Loucy (cell line): Measurements from ENCODE around the gene TRPM7.

Experiments
- H2AFZ ChIP-seq: fragments of 200-600 bp; sonication (generic); 2 replicates; pipeline ENCODE4 v1.6.0; 2016; ENCODE audit warnings: antibody characterized with exemption, mild to moderate bottlenecking, low read length, moderate library complexity
- H3F3A ChIP-seq: fragments of 200-600 bp; 2 replicates; pipeline ENCODE4 v1.6.0; 2016; ENCODE audit warnings: antibody characterized with exemption, low read depth, mild to moderate bottlenecking
- H3K27me3 ChIP-seq: fragments of 200-600 bp; sonication (generic); 2 replicates; pipeline ENCODE4 v1.6.1; 2014; ENCODE audit warnings: low read length, mild to moderate bottlenecking; ENCODE audit not compliant: insufficient read depth, poor library complexity, severe bottlenecking
- H3K36me3 ChIP-seq: fragments of 200-600 bp; sonication (generic); 2 replicates; pipeline ENCODE4 v1.6.1; 2016; ENCODE audit warnings: low read length; ENCODE audit not compliant: insufficient read depth
- H3K4me1 ChIP-seq: fragments of 200-600 bp; sonication (generic); 2 replicates; pipeline ENCODE4 v1.5.1; 2014; ENCODE audit warnings: low read length, mild to moderate bottlenecking; ENCODE audit not compliant: insufficient read depth, poor library complexity, severe bottlenecking
- H3K4me2 ChIP-seq: fragments of 200-600 bp; sonication (generic); 2 replicates; pipeline ENCODE4 v1.6.0; 2014; ENCODE audit warnings: antibody characterized with exemption, low read length, low read depth, mild to moderate bottlenecking; ENCODE audit not compliant: poor library complexity, severe bottlenecking
- H3K4me3 ChIP-seq: fragments of 200-600 bp; sonication (generic); 2 replicates; pipeline ENCODE4 v1.5.1; 2014; ENCODE audit warnings: low read length, mild to moderate bottlenecking, mixed read lengths; ENCODE audit not compliant: poor library complexity, severe bottlenecking
- H3K79me2 ChIP-seq: fragments of 200-600 bp; sonication (generic); 2 replicates; pipeline ENCODE4 v1.6.1; 2014; ENCODE audit warnings: low read length; ENCODE audit not compliant: insufficient read depth
- H3K9ac ChIP-seq: fragments of 200-600 bp; sonication (generic); 2 replicates; pipeline ENCODE4 v1.6.0; 2014; ENCODE audit warnings: mild to moderate bottlenecking, low read depth, low read length, moderate library complexity; ENCODE audit not compliant: poor library complexity, severe bottlenecking
- H3K9me2 ChIP-seq: fragments of 200-600 bp; sonication (generic); replicated peaks from 2 replicates; pipeline ENCODE4 v1.6.1; 2016; ENCODE audit warnings: low read depth, low read length, mixed read lengths
- H3K9me3 ChIP-seq: fragments of 200-600 bp; sonication (generic); 2 replicates; pipeline ENCODE4 v1.6.1; 2014; ENCODE audit warnings: mild to moderate bottlenecking, antibody characterized with exemption, low read length, low read depth; ENCODE audit not compliant: insufficient read depth
- H4K20me1 ChIP-seq: fragments of 200-600 bp; sonication (generic); 2 replicates; pipeline ENCODE4 v1.6.0; 2014; ENCODE audit warnings: antibody characterized with exemption, low read length, mild to moderate bottlenecking; ENCODE audit not compliant: insufficient read depth, poor library complexity, severe bottlenecking
- CTCF ChIP-seq: fragments of 200-600 bp; sonication (generic); conservative IDR thresholded peaks from 2 replicates; pipeline ENCODE4 v1.5.1; 2014; ENCODE audit warnings: mild to moderate bottlenecking, antibody characterized with exemption, low read length
- EZH2phosphoT487 ChIP-seq: fragments of 200-600 bp; IDR thresholded peaks from 2 replicates; pipeline ENCODE4 v1.6.1; 2018; ENCODE audit warnings: antibody characterized with exemption, mild to moderate bottlenecking, moderate library complexity, borderline replicate concordance

Gene TRPM7

GRCh38 chr15:50686469-50687301, at the start of gene TRPM7:
Gene TRPM7, minus strand, starts transcription at chr15:50686797. Its CDS starts 264 bp downstream, at chr15:50686533.
- H3K79me2 ChIP-seq, result peaks cover 61% of the 10 kb centered on the region

GRCh38 chr15:50735156-50735555, 48.6 kb upstream of the TRPM7 start:
- H3K36me3 ChIP-seq, result peaks cover 30% of the 10 kb centered on the region; the same call in 1 of the 2 replicates
- no peaks in the 10 kb centered on the region for H3K9me3 ChIP-seq
- no peaks in the 10 kb centered on the region for H3K79me2 ChIP-seq
- no peaks in the 10 kb centered on the region for H3F3A ChIP-seq
- H3K4me2 ChIP-seq, result no peak overlapping the region
- no peak overlapping the region for H2AFZ ChIP-seq
- H3K4me1 ChIP-seq, result no peaks in the 10 kb centered on the region
- TF ChIP-seq CTCF (no peak), EZH2phosphoT487 (no peak)
- H3K27me3 ChIP-seq, result no peaks in the 10 kb centered on the region
- H3K4me3 ChIP-seq, result no peak overlapping the region
- H3K9me2 ChIP-seq, result no peaks in the 10 kb centered on the region
- no peaks in the 10 kb centered on the region for H4K20me1 ChIP-seq
- H3K9ac ChIP-seq, result no peak overlapping the region

More at GRCh38 chr15:50686469-50687301, at the start of gene TRPM7:
- no peaks in the 10 kb centered on the region for H3K36me3 ChIP-seq
- H4K20me1 ChIP-seq, result peaks cover 48% of the 10 kb centered on the region
- peak within 1 kb of the TSS; percentile 98 for H2AFZ ChIP-seq
- H3K27me3 ChIP-seq, result no peaks in the 10 kb centered on the region
- H3K4me1 ChIP-seq, result peaks cover 40% of the 10 kb centered on the region
- no peak for TF ChIP-seq CTCF
- TF ChIP-seq EZH2phosphoT487, result no peak
- H3K4me2 ChIP-seq, result peak within 1 kb of the TSS; percentile 90
- H3K4me3 ChIP-seq, result peak within 1 kb of the TSS; percentile 90
- H3K9me3 ChIP-seq, result no peaks in the 10 kb centered on the region
- H3F3A ChIP-seq, result no peaks in the 10 kb centered on the region
- peak within 1 kb of the TSS; percentile 90 for H3K9ac ChIP-seq
- H3K9me2 ChIP-seq, result no peaks in the 10 kb centered on the region

- Histone ChIP-seq H3K4me2 (no peak overlapping the region), H3F3A (no peaks in the 10 kb centered on the region), H3K36me3 (peaks cover 20% of the 10 kb centered on the region; the same call in 1 of the 2 replicates), H3K9me2 (no peaks in the 10 kb centered on the region), H2AFZ (no peak overlapping the region), H3K79me2 (no peaks in the 10 kb centered on the region), H4K20me1 (no peaks in the 10 kb centered on the region), H3K27me3 (no peaks in the 10 kb centered on the region), H3K9ac (no peak overlapping the region), H3K4me3 (no peak overlapping the region), H3K4me1 (no peaks in the 10 kb centered on the region), H3K9me3 (no peaks in the 10 kb centered on the region)
- TF ChIP-seq EZH2phosphoT487 (no peak), CTCF (no peak)
Observed at GRCh38 chr15:50726315-50726714, 39.7 kb upstream of the TRPM7 start.
